Renal pelvis (tissue), 4 donors: Measurements from ENCODE around the gene LIPC. TPM values are rescaled to one million over a fixed set of nuclear protein-coding genes. Genes with fewer than 3 reads are reported as not detected.
A peak's percentile ranks its signal among the peaks of the same experiment; 100 is the strongest.

Experiments used
- DNase-seq: peaks from one replicate; pipeline ENCODE4 v3.0.0-alpha.2; 2013
- polyA plus RNA-seq, 3 donors: library from polyadenylated mRNA; unstranded; fragments of 120-200 nt; gene quantifications; one replicate each; pipeline ENCODE4 v1.2.1, GENCODE V29; 2013; ENCODE audit not compliant: insufficient read length in 3 of 3

Gene LIPC
- polyA plus RNA-seq, 3 donors: 13.0 to 19.2 (median 16.0) TPM

DNA sequence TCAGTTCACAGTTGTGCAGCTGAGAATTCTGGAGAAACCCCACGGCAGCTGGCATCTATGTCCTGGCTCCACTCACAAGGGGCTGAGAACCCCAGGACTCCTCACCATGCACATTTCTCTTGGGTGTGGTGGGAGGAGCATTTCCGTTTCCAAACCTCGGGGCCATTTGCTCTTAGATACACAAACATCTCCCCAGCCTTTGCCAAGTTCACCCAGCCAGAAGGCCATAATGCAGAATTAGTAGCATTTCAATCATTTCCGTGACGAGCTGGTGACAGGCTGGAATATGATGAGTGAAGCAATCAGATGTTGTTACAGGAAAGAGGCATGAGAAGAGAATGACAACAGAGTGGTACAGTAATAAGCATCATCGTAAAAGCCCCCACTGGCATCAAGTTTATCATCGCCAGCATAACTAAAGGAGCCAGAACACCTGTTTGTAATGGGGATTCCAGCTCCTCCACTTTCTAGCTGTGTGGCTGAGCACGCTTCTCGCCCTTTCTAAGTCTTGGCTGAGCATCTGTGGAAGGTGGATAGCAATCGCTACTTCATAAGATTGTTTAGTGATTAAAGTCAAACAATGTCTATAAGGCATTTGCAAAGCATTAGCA is 82.0 kb downstream of the LIPC start:
- no peak for DNase-seq

- DNase-seq: no peak
Measured at GRCh38 chr15:58515807-58516206, 84.0 kb downstream of the LIPC start.

DNA sequence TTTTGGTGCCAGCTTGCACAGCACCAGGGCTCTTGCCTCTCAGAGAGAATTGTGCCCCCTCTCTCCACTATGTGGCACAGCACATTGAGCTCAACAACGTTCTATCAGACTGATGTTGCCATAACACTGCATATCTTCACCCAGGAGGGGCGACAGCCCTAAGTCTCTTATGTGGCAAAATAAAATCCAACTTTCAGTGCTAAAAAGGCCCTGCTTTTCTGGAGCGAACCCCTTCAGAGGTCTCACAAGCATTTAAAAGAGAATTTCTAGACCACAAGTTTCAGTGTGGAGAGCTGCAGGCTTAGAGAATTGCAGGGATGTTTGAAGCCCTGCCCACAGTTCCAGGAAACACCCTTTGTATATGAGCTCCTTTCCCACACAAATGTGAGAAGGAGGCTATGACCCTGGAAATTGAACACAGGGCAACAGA is 85.5 kb downstream of the LIPC start:
- DNase-seq: no peak

DNA sequence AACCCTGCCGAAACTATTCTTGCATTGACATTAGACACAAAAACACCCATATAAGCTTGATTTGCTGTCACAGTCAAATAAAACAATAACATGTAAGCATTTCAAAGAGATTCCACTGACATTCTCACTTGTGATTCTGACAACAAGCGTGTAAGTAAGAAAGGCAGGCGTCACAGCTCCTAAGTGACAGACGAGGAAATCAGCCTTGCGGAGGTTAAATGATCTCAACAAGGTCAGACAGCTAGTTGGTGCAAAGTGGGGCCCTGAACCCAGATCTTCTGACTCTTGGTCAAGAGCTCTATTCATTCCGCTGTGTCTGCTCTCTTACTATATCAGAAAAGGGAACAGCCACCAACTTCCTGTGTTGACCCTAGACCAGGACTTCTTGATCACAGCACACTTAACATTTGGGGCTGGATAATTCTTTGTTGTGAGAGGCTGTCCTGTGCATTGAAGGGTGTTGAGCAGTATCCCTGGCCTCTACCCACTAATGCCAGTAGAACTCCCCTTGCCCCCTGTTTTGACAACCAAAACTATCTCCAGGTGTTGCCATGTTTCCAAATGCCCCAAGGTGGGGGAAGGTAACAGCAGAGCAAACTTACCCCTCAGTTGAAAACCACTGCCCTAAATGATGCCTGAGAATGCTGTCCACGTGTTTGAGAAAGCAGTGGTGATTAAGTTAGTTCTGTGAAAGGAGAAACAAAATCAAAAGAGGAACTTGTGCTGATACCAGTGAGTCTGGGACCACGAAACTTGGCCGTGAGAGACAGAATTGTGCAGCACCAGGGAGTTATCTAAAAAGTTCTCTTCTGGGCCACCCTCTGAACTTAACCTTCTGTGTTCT is 86.1 kb downstream of the LIPC start:
- DNase-seq: no peak

DNA sequence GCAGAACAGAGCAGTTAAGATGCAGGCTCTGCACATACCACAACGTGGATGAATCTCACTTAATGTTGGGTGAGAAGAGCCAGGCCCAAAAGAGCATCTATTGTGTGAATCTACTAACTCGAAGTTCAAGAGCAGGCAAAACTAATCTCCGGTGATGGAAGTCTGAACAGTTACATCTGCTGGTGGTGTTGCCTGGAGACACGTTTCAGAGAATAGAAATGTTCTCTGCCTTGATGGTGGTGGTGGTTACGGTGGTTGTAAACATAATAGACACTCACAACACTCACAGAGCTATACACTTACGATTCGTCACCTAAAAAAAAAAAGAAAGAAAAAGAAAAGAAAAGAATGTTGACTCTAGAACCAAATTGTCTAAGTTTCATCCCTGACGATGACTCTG is 86.8 kb downstream of the LIPC start:
- no peak for DNase-seq

- DNase-seq: no peak
Measured at GRCh38 chr15:58519516-58519915, 87.7 kb downstream of the LIPC start.

- DNase-seq: no peak
Measured at GRCh38 chr15:58520464-58520863, 88.7 kb downstream of the LIPC start.

GRCh38 chr15:58520936-58521292 is 89.1 kb downstream of the LIPC start:
- DNase-seq: no peak

GRCh38 chr15:58521293-58521991 is 89.7 kb downstream of the LIPC start:
- peak; percentile 85 for DNase-seq

GRCh38 chr15:58522391-58522790 is 90.6 kb downstream of the LIPC start:
- no peak for DNase-seq

GRCh38 chr15:58522865-58523264 is 91.1 kb downstream of the LIPC start:
- DNase-seq: no peak

- DNase-seq: no peak
Measured at GRCh38 chr15:58523634-58524033, 91.8 kb downstream of the LIPC start.

DNA sequence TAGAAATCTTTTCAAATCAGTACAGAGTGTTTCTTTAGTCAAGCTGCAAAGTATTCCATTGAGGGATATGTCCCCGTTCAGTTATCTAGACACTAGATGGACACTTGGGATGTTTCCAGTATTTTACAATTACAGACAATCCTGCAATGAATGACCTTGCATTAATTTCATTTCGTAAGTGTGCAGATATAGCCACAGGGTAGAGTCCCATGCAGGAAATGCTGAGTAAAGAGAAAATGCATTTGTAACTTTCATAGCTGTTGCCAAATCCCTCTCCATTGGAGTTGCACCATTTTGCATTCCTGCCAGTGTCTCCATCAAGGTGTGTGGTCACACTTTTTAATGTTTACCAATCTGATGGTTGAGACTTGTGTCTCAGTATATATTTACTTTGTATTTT is 92.5 kb downstream of the LIPC start:
- no peak for DNase-seq

DNA sequence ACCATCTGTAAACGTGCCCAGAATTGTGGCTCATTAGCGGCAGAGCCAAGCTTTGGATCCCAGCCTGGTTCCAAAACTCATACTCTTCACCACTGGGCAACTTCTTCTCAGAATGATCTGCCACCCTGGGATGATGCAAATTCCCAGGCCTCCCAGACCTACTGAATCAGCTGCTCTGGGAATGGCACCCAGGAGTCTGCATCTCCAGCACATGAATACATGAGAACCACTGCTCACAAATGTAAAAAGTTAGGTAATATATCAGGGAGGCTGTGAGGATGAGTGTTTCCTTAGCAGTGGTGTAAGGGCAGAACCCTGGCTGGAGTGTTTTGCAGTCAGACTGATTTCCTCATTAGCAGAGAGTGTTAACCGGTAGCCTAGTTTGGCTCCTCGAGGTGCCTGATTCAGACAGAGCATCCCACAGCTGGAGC is 94.2 kb downstream of the LIPC start:
- DNase-seq: no peak

- DNase-seq: no peak
Measured at GRCh38 chr15:58526647-58527192, 94.9 kb downstream of the LIPC start.

DNA sequence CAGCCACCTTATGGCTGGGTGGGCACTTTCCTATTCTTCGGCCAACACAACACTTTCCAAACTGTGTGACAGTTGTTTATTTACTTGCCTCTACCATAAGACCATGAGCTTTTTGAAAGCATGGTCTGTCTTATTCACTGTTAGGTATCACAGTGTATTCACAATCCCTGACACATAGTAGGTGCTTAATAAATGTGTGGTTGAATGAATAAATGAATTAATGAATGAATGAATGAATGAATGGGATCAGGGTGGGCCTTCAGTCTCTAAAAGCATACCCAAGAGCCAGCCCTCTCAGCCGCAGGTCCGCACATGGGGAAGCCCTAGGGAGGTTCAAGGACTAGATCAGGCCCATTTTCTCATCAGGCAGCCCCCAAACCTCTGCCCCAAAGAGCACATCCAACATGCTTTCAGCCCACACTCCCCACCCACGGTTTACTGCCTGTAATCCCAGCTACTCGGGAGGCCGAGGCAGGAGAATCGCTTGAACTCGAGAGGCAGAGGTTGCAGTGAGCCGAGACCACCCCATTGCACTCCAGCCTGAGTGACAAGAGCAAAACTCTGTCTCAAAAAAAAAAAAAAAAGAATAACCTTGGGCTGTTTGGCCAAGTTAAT is 95.9 kb downstream of the LIPC start:
- no peak for DNase-seq

DNA sequence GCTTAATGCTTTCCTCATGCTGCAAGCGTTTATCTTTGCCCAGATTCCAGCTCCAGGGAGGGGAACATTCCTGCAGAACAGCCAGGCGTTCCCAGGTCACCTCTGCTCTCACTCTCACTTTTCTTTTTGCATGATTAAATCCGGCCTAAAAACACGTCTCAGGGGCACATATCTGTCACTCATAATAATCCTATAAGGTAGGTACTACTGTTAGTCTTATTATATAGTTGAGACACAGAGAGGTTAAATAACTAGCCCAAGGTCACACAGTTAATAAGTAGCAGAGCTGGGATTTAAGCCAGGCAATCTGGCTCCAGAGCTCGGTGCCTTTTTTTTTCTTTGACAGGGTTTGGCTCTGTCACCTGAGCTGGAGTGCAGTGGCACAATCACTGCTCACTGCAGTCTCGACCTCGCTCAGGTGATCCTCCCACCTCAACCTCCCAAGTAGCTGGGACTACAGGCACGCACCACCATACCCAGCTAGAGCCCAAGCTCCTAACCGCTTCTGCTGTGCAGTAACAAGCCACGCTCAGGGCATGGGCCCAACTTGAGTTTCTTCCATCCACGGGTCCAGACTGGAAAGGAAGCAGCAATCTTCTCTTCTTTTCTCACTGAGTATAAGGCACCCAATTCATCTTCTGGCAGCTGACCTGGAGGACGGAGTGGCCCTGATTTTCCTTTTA is 96.5 kb downstream of the LIPC start:
- peak; percentile 89 for DNase-seq

DNA sequence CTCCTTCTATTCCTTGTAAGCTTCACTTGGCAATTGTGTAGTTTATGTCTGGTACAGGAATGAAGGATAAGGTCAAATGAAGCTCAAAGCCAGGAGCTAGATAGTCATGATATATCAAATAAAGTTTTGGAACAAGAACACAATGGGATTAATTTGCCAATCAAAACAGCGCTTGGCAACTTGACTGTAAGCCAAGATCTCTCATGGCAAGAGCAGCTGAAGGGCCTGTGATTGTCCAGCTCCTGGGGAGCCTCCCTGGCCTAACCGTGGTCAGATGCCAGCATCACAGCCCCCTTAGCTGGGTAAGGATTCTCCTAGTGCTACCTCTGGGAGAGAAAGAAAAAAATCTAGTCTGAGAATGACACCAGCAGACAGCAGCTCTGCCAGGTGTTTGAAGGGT is 97.2 kb downstream of the LIPC start:
- no peak for DNase-seq

DNA sequence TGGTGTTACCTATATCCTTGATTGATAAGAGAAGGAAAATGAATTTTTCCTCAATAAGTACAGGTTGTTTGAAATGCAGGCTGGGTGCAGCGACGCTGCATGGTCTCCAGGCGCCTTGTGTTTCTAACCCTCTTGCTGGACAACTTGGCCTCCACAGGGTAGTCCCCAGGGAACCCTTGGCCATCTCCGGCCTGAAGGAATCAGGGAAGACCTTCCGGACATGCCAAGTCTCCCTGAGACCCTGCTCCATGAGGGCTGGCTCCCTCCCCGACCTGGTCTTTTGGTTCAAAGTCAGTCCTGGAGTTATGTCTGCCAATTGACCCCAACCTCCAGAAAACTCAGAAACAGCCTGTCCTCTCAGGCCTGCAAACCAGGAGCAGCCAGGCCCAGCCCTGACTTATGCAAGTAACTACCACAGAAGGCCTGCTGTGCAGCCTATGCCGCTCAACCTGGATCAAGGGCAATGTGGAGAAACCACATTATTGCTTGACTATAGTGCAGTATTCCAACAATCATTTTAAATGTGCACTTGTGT is 98.3 kb downstream of the LIPC start:
- DNase-seq: no peak

DNA sequence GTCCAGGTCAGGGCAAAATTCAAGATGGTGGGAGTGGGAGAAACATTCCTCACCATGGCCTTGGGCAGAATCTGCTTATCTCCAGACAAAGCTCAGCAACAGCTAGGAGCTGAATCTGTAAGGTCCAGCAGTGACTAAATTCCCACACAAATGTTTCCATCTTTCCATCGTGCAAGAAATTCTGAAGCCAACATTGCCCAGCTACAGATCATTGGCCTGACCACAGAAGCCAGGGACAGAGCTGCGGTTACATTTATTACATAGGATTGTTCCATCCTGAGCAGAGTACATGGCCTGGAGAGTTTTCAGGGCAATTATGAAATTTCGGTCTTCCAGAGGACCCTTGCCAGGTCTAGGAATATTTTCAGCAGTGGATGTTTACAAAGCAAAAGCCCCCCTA is 100.3 kb downstream of the LIPC start:
- DNase-seq: no peak

- DNase-seq: no peak
Measured at GRCh38 chr15:58534556-58534955, 102.8 kb downstream of the LIPC start.
